Activated T-helper 1 cell treated with anti-CD3 and anti-CD28 coated beads, Interleukin-12 subunit alpha, Interleukin-12 subunit beta, Interleukin-2, Interleukin-4 antibody, amounts not matched to agents 30 ng/mL and 10 ng/mL and 1 ng/mL, durations not matched to agents 14 hours and 24 hours and 36 hours (primary cell): ENCODE data around the gene GNB3. TPM values are rescaled to one million over a fixed set of nuclear protein-coding genes. Genes with fewer than 3 reads are reported as not detected.
"Not testable (repeated sequence)": the region's sequence is repeated elsewhere in the genome, so short reads cannot be mapped to it uniquely, and the experiment has no call there.

Experiments
- DNase-seq: peaks from one replicate; pipeline ENCODE4 v3.0.0; 2021; ENCODE audit warnings: low spot score
- H3K27ac Mint-ChIP-seq: one replicate; pipeline ENCODE4 v1.8.0; 2021; ENCODE audit warnings: mild to moderate bottlenecking, mixed read lengths
- H3K27me3 Mint-ChIP-seq: one replicate; pipeline ENCODE4 v1.8.0; 2022; ENCODE audit warnings: mild to moderate bottlenecking, moderate library complexity, mixed read lengths; ENCODE audit not compliant: insufficient read depth
- H3K36me3 Mint-ChIP-seq: one replicate; pipeline ENCODE4 v1.8.0; 2021; ENCODE audit warnings: low read depth, mixed read lengths
- H3K4me1 Mint-ChIP-seq: one replicate; pipeline ENCODE4 v1.8.0; 2021; ENCODE audit warnings: low read depth, mixed read lengths
- H3K4me3 Mint-ChIP-seq: one replicate; pipeline ENCODE4 v1.8.0; 2021; ENCODE audit warnings: mild to moderate bottlenecking, moderate library complexity, mixed read lengths
- H3K9me3 Mint-ChIP-seq: one replicate; pipeline ENCODE4 v1.8.0; 2021; ENCODE audit warnings: mixed read lengths
- intact Hi-C: fragments of 100-400 bp; cut with micrococcal nuclease; formaldehyde crosslinking; loops from one replicate; pipeline ENCODE4 v1.15.1; 2024
- total RNA-seq: library from RNA; stranded (reverse); gene quantifications from 2 replicates; pipeline ENCODE4 v1.2.3, GENCODE V29; 2022

Gene GNB3
- total RNA-seq, 1 donor from 2014 or later: 1.7 TPM

DNA sequence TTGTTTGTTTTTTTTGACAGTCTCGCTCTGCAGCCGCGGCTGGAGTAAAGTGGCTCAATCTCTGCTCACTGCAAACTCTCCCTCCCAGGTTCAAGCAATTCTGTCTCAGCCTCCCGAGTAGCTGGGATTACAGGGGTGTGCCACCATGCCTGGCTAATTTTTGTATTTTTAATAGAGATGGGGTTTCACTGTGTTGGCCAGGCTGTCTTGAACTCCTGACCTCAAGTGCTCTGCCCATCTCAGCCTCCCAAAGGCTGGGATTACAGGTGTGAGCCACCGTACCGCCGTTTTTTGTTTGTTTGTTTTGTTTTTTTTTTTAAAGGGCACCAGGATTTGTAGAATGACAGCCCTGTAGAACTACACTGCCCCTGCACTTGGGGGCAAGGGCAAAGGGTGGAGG lies 48.1 kb downstream of the GNB3 start:
- intact Hi-C loops, H3K9me3 Mint-ChIP-seq, H3K27me3 Mint-ChIP-seq, H3K4me3 Mint-ChIP-seq, H3K27ac Mint-ChIP-seq, DNase-seq: not testable (repeated sequence)
- Mint-ChIP-seq H3K36me3 (peaks cover 14% of the 10 kb centered on the region), H3K4me1 (peaks cover 19% of the 10 kb centered on the region)

- not testable (repeated sequence) for H3K27me3 Mint-ChIP-seq, DNase-seq, H3K36me3 Mint-ChIP-seq, H3K9me3 Mint-ChIP-seq
- Mint-ChIP-seq H3K4me3 (peak overlapping the region; percentile 84), H3K27ac (peak overlapping the region; percentile 87), H3K4me1 (peaks cover 19% of the 10 kb centered on the region)
- intact Hi-C loops: loop anchor here (2.0 to 5.0 kb wide), 2 partner anchors 53 to 398 kb away; partner anchors contain the start of genes MRPL51, NCAPD2 and RNU7-1
Measured at GRCh38 chr12:6889775-6890573, 49.2 kb downstream of the GNB3 start.

DNA sequence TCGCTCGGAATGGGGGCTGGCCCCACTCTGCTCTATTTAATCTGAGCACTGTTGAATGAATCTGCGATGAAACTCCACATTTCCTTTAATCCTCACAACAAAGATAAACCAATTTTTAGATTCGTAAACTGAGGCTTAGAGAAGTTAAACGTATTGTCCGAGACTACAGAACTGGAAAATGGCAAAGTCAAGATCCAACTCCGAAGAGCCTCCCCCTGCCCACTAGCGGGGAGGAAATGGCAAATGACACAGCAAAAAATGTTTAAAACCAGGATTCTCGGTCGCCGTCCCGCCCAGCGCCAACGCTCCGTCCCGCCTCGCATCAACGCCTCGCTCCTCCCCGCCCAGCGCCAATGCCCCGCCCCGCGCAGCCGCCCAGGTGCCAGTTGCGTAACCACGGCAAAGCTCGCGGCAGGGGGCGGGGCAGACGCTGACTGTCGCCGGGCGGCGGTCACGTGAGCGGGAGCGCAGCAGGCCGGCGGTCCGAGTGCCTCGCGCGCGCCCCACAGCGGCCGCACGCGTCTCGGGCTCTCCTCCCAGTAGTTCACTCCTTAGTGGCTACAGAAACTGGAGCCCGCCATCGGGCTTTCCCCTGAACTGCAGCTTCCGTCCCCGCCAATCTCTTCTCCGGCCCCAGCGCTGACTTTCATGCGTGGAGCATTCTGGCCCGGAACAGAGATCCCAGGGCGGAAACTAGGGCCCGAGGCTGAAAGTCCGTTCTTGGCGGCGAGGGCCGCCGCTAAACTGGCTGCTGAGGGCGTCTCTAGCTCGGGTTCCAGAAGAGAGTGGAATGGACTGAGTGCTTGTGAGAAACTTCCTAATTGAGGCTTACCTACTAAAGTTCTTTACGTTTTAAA lies 50.3 kb downstream of the GNB3 start:
- Mint-ChIP-seq H3K27me3 (no peaks in the 10 kb centered on the region), H3K4me1 (peaks cover 19% of the 10 kb centered on the region), H3K36me3 (peaks cover 5% of the 10 kb centered on the region), H3K4me3 (peak overlapping the region; percentile 84), H3K9me3 (no peaks in the 10 kb centered on the region), H3K27ac (peak overlapping the region; percentile 95)
- intact Hi-C loops: loop anchor here (1.0 to 5.0 kb wide), 12 partner anchors 9 to 399 kb away; partner anchors contain the start of genes CHD4, COPS7A, EMG1 and ENO2
- peak; percentile 98 for DNase-seq

- peaks cover 19% of the 10 kb centered on the region for H3K4me1 Mint-ChIP-seq
- no peaks in the 10 kb centered on the region for H3K27me3 Mint-ChIP-seq
- intact Hi-C loops: loop anchor here (1.0 to 5.0 kb wide), 12 partner anchors 9 to 399 kb away; partner anchors contain the start of genes CHD4, COPS7A, EMG1 and ENO2
- H3K4me3 Mint-ChIP-seq: peak overlapping the region; percentile 84
- DNase-seq: no peak
- no peaks in the 10 kb centered on the region for H3K9me3 Mint-ChIP-seq
- peak overlapping the region; percentile 95 for H3K27ac Mint-ChIP-seq
- peaks cover 5% of the 10 kb centered on the region for H3K36me3 Mint-ChIP-seq
Measured at GRCh38 chr12:6891646-6892001, 50.9 kb downstream of the GNB3 start.

GRCh38 chr12:6892683-6893082 lies 52.0 kb downstream of the GNB3 start:
- H3K9me3 Mint-ChIP-seq, DNase-seq, H3K36me3 Mint-ChIP-seq, H3K27me3 Mint-ChIP-seq: not testable (repeated sequence)
- Mint-ChIP-seq H3K27ac (peak overlapping the region; percentile 70), H3K4me3 (peak overlapping the region; percentile 33), H3K4me1 (peaks cover 19% of the 10 kb centered on the region)
- intact Hi-C loops: loop anchor here (5.0 kb wide), 1 partner anchor 400 kb away; the partner anchor contains the start of genes MRPL51 and NCAPD2

DNA sequence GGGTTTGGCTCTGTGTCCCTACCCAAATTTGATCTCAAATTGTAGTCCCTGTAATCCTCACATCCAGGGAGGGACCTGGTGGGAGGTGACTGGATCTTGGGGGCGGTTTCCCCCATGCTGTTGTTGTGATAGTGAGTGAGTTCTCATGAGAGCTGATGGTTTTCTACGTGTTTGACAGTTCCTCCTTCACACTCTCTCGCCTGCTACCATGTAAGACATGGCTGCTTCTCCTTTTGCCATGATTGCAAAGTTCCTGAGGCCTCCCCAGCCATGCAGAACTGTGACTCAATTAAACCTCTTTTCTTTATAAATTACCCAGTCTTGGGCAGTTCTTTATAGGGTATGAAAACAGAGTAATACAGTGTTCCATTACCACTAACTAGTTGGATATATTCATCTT lies 53.6 kb downstream of the GNB3 start:
- no peak for DNase-seq
- no peaks in the 10 kb centered on the region for H3K9me3 Mint-ChIP-seq
- peaks cover 20% of the 10 kb centered on the region for H3K4me1 Mint-ChIP-seq
- no peak overlapping the region for H3K4me3 Mint-ChIP-seq
- H3K27me3 Mint-ChIP-seq: no peaks in the 10 kb centered on the region
- intact Hi-C loops: loop anchor here (5.0 kb wide), 1 partner anchor 402 kb away; the partner anchor contains the start of genes MRPL51 and NCAPD2
- peaks cover 1% of the 10 kb centered on the region for H3K36me3 Mint-ChIP-seq
- H3K27ac Mint-ChIP-seq: no peak overlapping the region

Other genes starting within 250 kb of the GNB3 start
- gene CHD4, start 233.5 kb upstream of the GNB3 start, total RNA-seq: 348 and 368 TPM in 2 replicates
- gene LPAR5, start 205.0 kb upstream of the GNB3 start, total RNA-seq: 2.8 and 3.1 TPM in 2 replicates
- 0.83 and 1.0 TPM in 2 replicates for gene ACRBP, start 193.5 kb upstream of the GNB3 start, total RNA-seq
- gene ING4, start 177.8 kb upstream of the GNB3 start, total RNA-seq: 14.6 and 15.0 TPM in 2 replicates
- 79.6 and 89.8 TPM in 2 replicates for gene ZNF384, start 151.6 kb upstream of the GNB3 start, total RNA-seq
- gene PIANP, start 140.1 kb upstream of the GNB3 start, total RNA-seq: 0.07 and 0.08 TPM in 2 replicates
- gene COPS7A, start 116.9 kb upstream of the GNB3 start, total RNA-seq: 34.6 and 36.2 TPM in 2 replicates
- gene MLF2, start 87.8 kb upstream of the GNB3 start, total RNA-seq: 159 and 161 TPM in 2 replicates
- gene PTMS, start 74.6 kb upstream of the GNB3 start, total RNA-seq: 247 and 262 TPM in 2 replicates
- 268 and 275 TPM in 2 replicates for gene LAG3, start 68.4 kb upstream of the GNB3 start, total RNA-seq
- gene CD4, start 51.4 kb upstream of the GNB3 start, total RNA-seq: 311 TPM in 2 replicates
- gene GPR162, start 19.1 kb upstream of the GNB3 start, total RNA-seq: 0.29 and 0.32 TPM in 2 replicates
- gene P3H3, start 12.5 kb upstream of the GNB3 start, total RNA-seq: 3.5 and 4.0 TPM in 2 replicates
- gene CDCA3, start 10.4 kb downstream of the GNB3 start, total RNA-seq: 27.2 and 32.5 TPM in 2 replicates
- gene USP5, start 11.2 kb downstream of the GNB3 start, total RNA-seq: 116 and 127 TPM in 2 replicates
- gene TPI1, start 26.6 kb downstream of the GNB3 start, total RNA-seq: 1,427 and 1,438 TPM in 2 replicates
- gene SPSB2, start 32.4 kb downstream of the GNB3 start, total RNA-seq: 3.4 and 4.7 TPM in 2 replicates
- gene LRRC23, start 63.9 kb downstream of the GNB3 start, total RNA-seq: 5.3 and 5.6 TPM in 2 replicates
- gene ENO2, start 73.7 kb downstream of the GNB3 start, total RNA-seq: 147 and 156 TPM in 2 replicates
- 70.8 and 71.2 TPM in 2 replicates for gene ATN1, start 87.0 kb downstream of the GNB3 start, total RNA-seq
- not detected in 2 replicates for gene RNU7-1, start 102.9 kb downstream of the GNB3 start, total RNA-seq
- gene C12orf57, start 103.1 kb downstream of the GNB3 start, total RNA-seq: 190 and 197 TPM in 2 replicates
- 332 and 341 TPM in 2 replicates for gene PTPN6, start 110.4 kb downstream of the GNB3 start, total RNA-seq
- 456 and 469 TPM in 2 replicates for gene PHB2, start 129.7 kb downstream of the GNB3 start, total RNA-seq
- gene EMG1, start 130.0 kb downstream of the GNB3 start, total RNA-seq: 132 and 134 TPM in 2 replicates
- gene LPCAT3, start 177.6 kb downstream of the GNB3 start, total RNA-seq: 27.9 and 30.0 TPM in 2 replicates
- gene C1S, start 219.8 kb downstream of the GNB3 start, total RNA-seq: 1.6 and 2.4 TPM in 2 replicates